Nephron progenitor cell (in vitro differentiated cells): Measurements from ENCODE around the gene SYNE3.

Source experiments
- DNase-seq: peaks from one replicate; pipeline ENCODE4 v3.0.0; 2021
- H3K27ac Mint-ChIP-seq: 2 replicates; pipeline ENCODE4 v1.8.0; 2021; ENCODE audit warnings: mild to moderate bottlenecking, moderate library complexity, mixed read lengths
- H3K27me3 Mint-ChIP-seq: 2 replicates; pipeline ENCODE4 v1.8.0; 2021; ENCODE audit warnings: mild to moderate bottlenecking, low read depth, mixed read lengths; ENCODE audit not compliant: poor library complexity
- H3K36me3 Mint-ChIP-seq: 2 replicates; pipeline ENCODE4 v1.8.0; 2021; ENCODE audit warnings: low read depth, mixed read lengths
- H3K4me1 Mint-ChIP-seq: 2 replicates; pipeline ENCODE4 v1.8.0; 2021; ENCODE audit warnings: mixed read lengths
- H3K4me3 Mint-ChIP-seq: 2 replicates; pipeline ENCODE4 v1.8.0; 2021; ENCODE audit warnings: mild to moderate bottlenecking, moderate library complexity, mixed read lengths
- H3K9me3 Mint-ChIP-seq: 2 replicates; pipeline ENCODE4 v1.8.0; 2021; ENCODE audit warnings: mild to moderate bottlenecking, moderate library complexity, mixed read lengths
- TF ChIP-seq, protein P1 (sequence below): fragments of 200-600 bp; sonication (generic); IDR thresholded peaks from 2 replicates; pipeline ENCODE4 v1.5.0; 2021; ENCODE audit warnings: antibody characterized with exemption

Gene SYNE3

DNA sequence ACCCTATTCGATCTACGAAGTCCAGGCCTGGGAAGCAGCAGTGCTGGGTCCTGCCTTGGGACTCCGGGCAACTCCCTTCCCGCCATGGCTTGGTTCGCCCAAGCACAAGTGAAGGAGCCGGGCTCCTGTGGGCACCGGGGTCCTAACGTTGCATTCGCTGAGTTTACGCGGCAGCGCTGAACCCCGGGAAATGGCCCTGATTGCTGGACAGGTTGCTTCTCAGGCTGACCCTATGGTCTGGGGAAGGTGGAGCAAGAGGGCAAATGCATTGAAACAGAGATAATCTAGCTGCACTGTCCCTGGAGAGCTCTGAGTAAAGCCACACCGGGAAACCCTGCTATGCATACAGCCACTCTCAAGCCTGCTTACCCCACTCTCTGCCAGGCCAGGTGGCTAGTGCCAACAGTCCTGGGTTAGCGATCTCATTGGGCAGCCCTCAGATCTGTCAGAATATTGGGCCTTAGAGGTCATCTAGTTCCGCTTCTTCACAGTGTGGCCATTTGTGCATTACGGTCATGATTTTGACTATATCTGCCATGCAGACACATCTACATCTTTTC is 11.3 kb downstream of the SYNE3 start:
- no peak for DNase-seq
- no peak overlapping the region for H3K4me3 Mint-ChIP-seq
- H3K27me3 Mint-ChIP-seq = peaks cover 16% of the 10 kb centered on the region
- no peaks in the 10 kb centered on the region for H3K36me3 Mint-ChIP-seq
- peaks cover 8% of the 10 kb centered on the region for H3K4me1 Mint-ChIP-seq
- TF ChIP-seq, protein P1, sequence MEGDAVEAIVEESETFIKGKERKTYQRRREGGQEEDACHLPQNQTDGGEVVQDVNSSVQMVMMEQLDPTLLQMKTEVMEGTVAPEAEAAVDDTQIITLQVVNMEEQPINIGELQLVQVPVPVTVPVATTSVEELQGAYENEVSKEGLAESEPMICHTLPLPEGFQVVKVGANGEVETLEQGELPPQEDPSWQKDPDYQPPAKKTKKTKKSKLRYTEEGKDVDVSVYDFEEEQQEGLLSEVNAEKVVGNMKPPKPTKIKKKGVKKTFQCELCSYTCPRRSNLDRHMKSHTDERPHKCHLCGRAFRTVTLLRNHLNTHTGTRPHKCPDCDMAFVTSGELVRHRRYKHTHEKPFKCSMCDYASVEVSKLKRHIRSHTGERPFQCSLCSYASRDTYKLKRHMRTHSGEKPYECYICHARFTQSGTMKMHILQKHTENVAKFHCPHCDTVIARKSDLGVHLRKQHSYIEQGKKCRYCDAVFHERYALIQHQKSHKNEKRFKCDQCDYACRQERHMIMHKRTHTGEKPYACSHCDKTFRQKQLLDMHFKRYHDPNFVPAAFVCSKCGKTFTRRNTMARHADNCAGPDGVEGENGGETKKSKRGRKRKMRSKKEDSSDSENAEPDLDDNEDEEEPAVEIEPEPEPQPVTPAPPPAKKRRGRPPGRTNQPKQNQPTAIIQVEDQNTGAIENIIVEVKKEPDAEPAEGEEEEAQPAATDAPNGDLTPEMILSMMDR = no peak
- H3K27ac Mint-ChIP-seq = no peak overlapping the region
- no peaks in the 10 kb centered on the region for H3K9me3 Mint-ChIP-seq

DNA sequence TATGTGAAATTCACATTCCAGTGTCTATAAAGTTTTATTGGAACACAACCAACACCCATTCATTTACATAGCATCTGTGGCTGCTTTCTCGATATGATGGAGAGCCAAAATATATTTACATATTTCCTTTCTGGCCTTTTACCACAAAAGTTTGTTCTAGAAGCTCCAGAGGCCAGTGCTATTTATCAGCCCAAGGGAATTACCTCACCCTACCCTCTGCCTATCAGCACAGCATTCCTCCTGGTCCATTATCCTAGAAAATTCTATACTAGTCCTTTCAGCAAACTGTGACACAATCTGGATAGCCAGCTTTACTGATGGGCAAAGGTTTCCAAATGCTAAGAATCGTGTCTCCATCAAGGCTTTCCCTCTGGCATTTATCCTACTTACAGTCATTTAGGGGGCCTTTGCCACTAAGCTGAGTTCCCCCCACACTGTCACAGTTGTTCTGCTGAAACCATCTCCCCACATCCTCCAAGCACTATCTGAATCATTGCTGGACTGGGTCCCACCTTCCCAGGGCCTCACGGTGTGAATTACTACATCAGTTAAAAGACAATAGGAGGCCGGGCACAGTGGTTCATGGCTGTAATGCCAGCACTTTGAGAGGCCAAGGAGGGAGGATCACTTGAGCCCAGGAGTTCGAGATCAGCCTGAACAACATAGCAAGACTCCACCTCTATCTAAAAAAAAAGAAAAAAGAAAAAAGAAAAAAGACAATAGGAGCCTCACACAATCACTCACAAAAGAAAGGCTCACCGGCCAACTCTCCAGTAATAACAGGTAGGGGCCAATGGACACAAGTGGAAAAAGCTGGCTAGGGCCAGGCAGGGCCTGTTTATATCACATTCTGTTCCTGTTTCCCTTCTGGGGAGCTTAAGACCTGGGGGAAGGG is 12.1 kb downstream of the SYNE3 start:
- Mint-ChIP-seq H3K4me3 (no peak overlapping the region), H3K27ac (no peak overlapping the region), H3K9me3 (no peaks in the 10 kb centered on the region), H3K27me3 (peaks cover 9% of the 10 kb centered on the region), H3K36me3 (no peaks in the 10 kb centered on the region), H3K4me1 (peaks cover 8% of the 10 kb centered on the region)
- DNase-seq = no peak
- TF ChIP-seq, protein P1 = no peak

DNA sequence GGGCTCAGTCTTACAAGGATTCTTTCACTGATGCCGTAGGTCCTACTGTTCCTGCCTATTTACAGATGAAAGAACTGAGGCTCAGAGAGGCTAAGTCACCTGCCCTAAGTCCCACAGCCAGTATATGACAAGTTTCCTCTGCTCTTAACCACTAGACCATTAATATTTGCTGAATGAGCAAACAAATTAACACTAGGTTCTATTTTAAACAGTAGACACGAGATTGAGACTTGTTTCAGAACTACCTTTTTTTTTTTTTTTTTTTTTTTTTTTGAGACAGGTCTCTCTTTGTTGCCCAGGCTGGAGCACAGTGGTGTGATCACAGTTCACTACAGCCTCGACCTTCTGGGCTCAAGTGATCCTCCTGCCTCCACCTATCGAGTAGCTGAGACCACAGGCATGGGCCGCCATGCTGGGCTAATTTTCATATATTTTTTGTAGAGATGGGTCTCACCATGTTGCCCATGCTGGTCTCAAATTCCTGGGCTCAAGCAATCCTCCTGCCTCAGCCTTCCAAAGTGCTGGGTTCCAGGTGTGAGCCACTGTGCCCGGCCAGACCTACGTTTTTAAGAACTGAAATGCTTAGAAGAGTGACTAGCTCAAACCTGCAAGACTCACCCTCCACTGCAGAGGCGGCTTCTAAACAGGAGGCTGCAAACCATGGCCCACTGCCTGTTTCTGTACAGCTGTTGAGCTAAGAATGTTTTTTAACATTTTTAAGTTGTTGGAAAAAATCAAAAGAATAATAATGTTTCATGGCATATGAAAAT is 12.9 kb downstream of the SYNE3 start:
- Mint-ChIP-seq H3K27me3 (peaks cover 6% of the 10 kb centered on the region), H3K36me3 (no peaks in the 10 kb centered on the region), H3K27ac (no peak overlapping the region), H3K4me1 (peaks cover 8% of the 10 kb centered on the region), H3K9me3 (no peaks in the 10 kb centered on the region), H3K4me3 (no peak overlapping the region)
- TF ChIP-seq, protein P1 = no peak
- no peak for DNase-seq

DNA sequence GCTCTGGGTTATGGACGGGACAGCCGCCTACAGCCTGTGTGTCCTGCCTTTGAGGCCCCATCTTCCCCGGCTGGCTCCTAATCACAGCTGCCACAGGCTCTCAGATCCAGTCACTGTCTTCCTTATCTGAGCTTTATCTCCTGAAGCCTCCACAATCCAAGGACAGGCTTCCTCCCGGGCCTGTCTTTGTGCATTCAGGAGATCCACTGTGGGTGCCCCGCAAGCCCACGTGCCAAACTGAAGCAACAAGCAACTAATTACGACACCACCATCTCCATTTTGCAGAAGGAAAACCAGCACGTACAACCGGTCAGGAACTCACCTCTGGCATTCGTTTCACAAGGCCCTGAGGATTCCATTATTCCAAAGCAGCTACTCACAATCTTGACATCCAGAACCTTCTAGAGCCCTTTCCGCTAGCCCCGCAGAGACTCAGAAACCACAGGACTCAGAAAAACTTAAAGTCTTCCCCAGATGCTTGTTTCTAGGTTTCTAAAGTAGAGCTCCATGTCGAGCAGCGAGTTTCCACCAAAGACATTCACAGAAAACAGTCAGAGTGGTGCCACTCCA is 14.0 kb downstream of the SYNE3 start:
- Mint-ChIP-seq H3K27me3 (peaks cover 6% of the 10 kb centered on the region), H3K9me3 (no peaks in the 10 kb centered on the region), H3K36me3 (no peaks in the 10 kb centered on the region), H3K4me3 (no peak overlapping the region), H3K4me1 (peaks cover 12% of the 10 kb centered on the region), H3K27ac (no peak overlapping the region)
- TF ChIP-seq, protein P1 = no peak
- DNase-seq = no peak

DNA sequence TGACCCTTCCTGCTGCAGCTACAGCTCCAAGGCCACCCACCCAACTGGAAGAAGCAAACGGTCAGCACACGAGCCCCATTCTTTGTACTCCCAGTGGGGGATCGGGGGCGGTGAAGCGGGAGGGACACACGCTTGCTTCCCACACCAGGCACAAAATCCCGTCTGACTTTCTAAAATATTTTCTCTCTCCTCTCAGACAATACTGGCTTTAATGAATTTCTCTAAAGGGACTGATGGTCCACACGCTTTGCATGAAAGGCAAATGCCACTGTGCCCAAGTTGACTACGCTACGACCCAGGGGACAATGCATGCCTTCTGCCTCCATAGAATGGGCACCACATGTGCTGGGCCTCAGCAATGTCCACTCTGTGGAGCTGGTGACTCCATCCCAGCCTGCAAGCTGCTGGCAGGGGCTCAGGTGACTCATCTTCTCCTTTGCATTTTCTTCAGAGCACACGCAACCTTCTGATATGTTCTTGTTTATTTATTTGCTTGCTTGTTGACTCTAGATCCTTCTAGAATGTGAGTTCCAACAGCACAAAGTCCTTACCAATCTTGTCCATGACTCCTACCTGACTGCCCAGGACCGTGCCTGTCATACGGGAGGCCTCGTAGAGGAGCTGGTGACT is 15.6 kb downstream of the SYNE3 start:
- H3K4me1 Mint-ChIP-seq = peaks cover 26% of the 10 kb centered on the region
- H3K27me3 Mint-ChIP-seq = peaks cover 3% of the 10 kb centered on the region
- TF ChIP-seq, protein P1 = no peak
- H3K9me3 Mint-ChIP-seq = no peaks in the 10 kb centered on the region
- no peak for DNase-seq
- no peaks in the 10 kb centered on the region for H3K36me3 Mint-ChIP-seq
- H3K4me3 Mint-ChIP-seq = no peak overlapping the region
- peak overlapping the region; percentile 23 for H3K27ac Mint-ChIP-seq
